Activated CD8-positive, alpha-beta T cell treated with anti-CD3 and anti-CD28 coated beads for 36 hours (primary cell): ENCODE results near the gene TYMP. TPM values are rescaled to one million over a fixed set of nuclear protein-coding genes. Genes with fewer than 3 reads are reported as not detected.

Experiments used
- ATAC-seq: fragments of 200-7000 bp; cut with Tn5 transposase; one replicate; pipeline ENCODE4 v1.10.0; 2021; ENCODE audit warnings: mild to moderate bottlenecking, moderate library complexity
- CTCF ChIA-PET: fragments of 350-600 bp; sonication (Branson Sonifier 250); formaldehyde crosslinking; loops from one replicate; lab custom pipeline; 2021; ENCODE audit warnings: antibody characterized with exemption; lab: Charles Lee
- POLR2A ChIA-PET: fragments of 350-600 bp; sonication (Branson Sonifier 250); formaldehyde crosslinking; loops from one replicate; lab custom pipeline; 2021; ENCODE audit warnings: antibody characterized with exemption; lab: Charles Lee
- DNase-seq: peaks from one replicate; pipeline ENCODE4 v3.0.0-alpha.2; 2020
- H3K27ac Mint-ChIP-seq: one replicate; pipeline ENCODE4 v1.8.0; 2021; ENCODE audit warnings: mild to moderate bottlenecking, mixed read lengths
- H3K27me3 Mint-ChIP-seq: one replicate; pipeline ENCODE4 v1.8.0; 2021; ENCODE audit warnings: mixed read lengths
- H3K36me3 Mint-ChIP-seq: one replicate; pipeline ENCODE4 v1.8.0; 2021; ENCODE audit warnings: low read depth, mixed read lengths
- H3K4me1 Mint-ChIP-seq: one replicate; pipeline ENCODE4 v1.8.0; 2021; ENCODE audit warnings: low read depth, mixed read lengths
- H3K4me3 Mint-ChIP-seq: one replicate; pipeline ENCODE4 v1.8.0; 2021; ENCODE audit warnings: mild to moderate bottlenecking, moderate library complexity, mixed read lengths
- H3K9me3 Mint-ChIP-seq: one replicate; pipeline ENCODE4 v1.8.0; 2021; ENCODE audit warnings: mixed read lengths
- intact Hi-C: fragments of 100-400 bp; cut with micrococcal nuclease; formaldehyde crosslinking; loops from one replicate; pipeline ENCODE4 v1.10.0; 2022
- total RNA-seq, 2 experiments: library from RNA; stranded (reverse); gene quantifications; one replicate each; pipeline ENCODE4 v1.2.3, GENCODE V29; 2021
- TF ChIP-seq, protein P1 (sequence below): fragments of 200-600 bp; IDR thresholded peaks from one replicate; pipeline ENCODE4 v1.8.0; 2022; ENCODE audit warnings: antibody characterized with exemption, mild to moderate bottlenecking

The TYMP gene
- total RNA-seq, 2 experiments from 2014 or later = 24.2 to 24.7 TPM

- intact Hi-C loops = no loop called here
- Mint-ChIP-seq H3K4me3 (peak overlapping the region; percentile 89), H3K4me1 (peaks cover 36% of the 10 kb centered on the region), H3K27me3 (no peaks in the 10 kb centered on the region), H3K9me3 (no peaks in the 10 kb centered on the region), H3K36me3 (peaks cover 20% of the 10 kb centered on the region), H3K27ac (peak overlapping the region; percentile 98)
- ChIA-PET POLR2A (interaction anchor here (0.9 to 2.9 kb wide), 11 partner anchors 9 to 90 kb away, joined by 3 to 20 read pairs (median 5); partner anchors contain the start of genes KLHDC7B, LMF2 and NCAPH2), CTCF (interaction anchor here (1.3 to 1.7 kb wide), 2 partner anchors 16 to 90 kb away, joined by 6 to 7 read pairs; no protein-coding TSS in a partner anchor)
- TF ChIP-seq, protein P1, sequence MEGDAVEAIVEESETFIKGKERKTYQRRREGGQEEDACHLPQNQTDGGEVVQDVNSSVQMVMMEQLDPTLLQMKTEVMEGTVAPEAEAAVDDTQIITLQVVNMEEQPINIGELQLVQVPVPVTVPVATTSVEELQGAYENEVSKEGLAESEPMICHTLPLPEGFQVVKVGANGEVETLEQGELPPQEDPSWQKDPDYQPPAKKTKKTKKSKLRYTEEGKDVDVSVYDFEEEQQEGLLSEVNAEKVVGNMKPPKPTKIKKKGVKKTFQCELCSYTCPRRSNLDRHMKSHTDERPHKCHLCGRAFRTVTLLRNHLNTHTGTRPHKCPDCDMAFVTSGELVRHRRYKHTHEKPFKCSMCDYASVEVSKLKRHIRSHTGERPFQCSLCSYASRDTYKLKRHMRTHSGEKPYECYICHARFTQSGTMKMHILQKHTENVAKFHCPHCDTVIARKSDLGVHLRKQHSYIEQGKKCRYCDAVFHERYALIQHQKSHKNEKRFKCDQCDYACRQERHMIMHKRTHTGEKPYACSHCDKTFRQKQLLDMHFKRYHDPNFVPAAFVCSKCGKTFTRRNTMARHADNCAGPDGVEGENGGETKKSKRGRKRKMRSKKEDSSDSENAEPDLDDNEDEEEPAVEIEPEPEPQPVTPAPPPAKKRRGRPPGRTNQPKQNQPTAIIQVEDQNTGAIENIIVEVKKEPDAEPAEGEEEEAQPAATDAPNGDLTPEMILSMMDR = no peak
- DNase-seq (peak; percentile 85), ATAC-seq (peak; percentile 38)
These were observed 1.7 kb upstream of the TYMP start for GRCh38 chr22:50531546-50531961.

GRCh38 chr22:50530877-50531545 lies 1.2 kb upstream of the TYMP start:
- peaks cover 20% of the 10 kb centered on the region for H3K36me3 Mint-ChIP-seq
- TF ChIP-seq, protein P1 = no peak
- no peaks in the 10 kb centered on the region for H3K9me3 Mint-ChIP-seq
- POLR2A ChIA-PET = interaction anchor here (0.6 to 2.9 kb wide), 10 partner anchors 9 to 91 kb away, joined by 3 to 20 read pairs (median 6); partner anchors contain the start of genes KLHDC7B, LMF2 and NCAPH2
- intact Hi-C loops = no loop called here
- ATAC-seq (peak; percentile 51), DNase-seq (peak; percentile 93)
- CTCF ChIA-PET = interaction anchor here (1.3 to 1.7 kb wide), 2 partner anchors 17 to 90 kb away, joined by 6 to 7 read pairs; no protein-coding TSS in a partner anchor
- H3K27ac Mint-ChIP-seq = peak overlapping the region; percentile 98
- peaks cover 36% of the 10 kb centered on the region for H3K4me1 Mint-ChIP-seq
- peak overlapping the region; percentile 89 for H3K4me3 Mint-ChIP-seq
- no peaks in the 10 kb centered on the region for H3K27me3 Mint-ChIP-seq

DNA sequence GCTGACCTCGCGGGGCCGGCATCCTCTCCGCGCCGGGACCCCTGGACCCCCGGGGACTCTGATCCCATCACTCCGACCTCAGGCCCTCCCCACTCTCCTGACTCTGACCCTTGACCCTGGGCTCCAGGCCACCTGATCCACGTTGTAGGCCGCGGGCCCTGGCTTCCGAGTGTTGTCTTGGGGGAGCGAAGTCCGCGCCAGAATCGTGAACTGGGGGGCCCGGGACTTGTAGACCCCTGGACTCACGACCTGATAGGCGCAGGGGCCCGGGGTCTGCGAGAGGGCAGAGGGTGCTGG lies 716 bp upstream of the TYMP start:
- ATAC-seq = peak; percentile 3
- DNase-seq = no peak
- peak overlapping the region; percentile 89 for H3K4me3 Mint-ChIP-seq
- ChIA-PET CTCF (no interaction called here), POLR2A (interaction anchor here (0.6 to 2.9 kb wide), 4 partner anchors 10 to 61 kb away, joined by 3 to 20 read pairs (median 8); no protein-coding TSS in a partner anchor)
- peaks cover 20% of the 10 kb centered on the region for H3K36me3 Mint-ChIP-seq
- peaks cover 36% of the 10 kb centered on the region for H3K4me1 Mint-ChIP-seq
- H3K27ac Mint-ChIP-seq = peak overlapping the region; percentile 98
- intact Hi-C loops = no loop called here
- H3K9me3 Mint-ChIP-seq = no peaks in the 10 kb centered on the region
- TF ChIP-seq, protein P1 = no peak
- no peaks in the 10 kb centered on the region for H3K27me3 Mint-ChIP-seq

- no peaks in the 10 kb centered on the region for H3K27me3 Mint-ChIP-seq
- H3K4me3 Mint-ChIP-seq = peak overlapping the region; percentile 94
- intact Hi-C loops = loop anchor here (5.0 kb wide), 1 partner anchor 53 kb away; the partner anchor contains the start of gene CHKB
- peaks cover 38% of the 10 kb centered on the region for H3K4me1 Mint-ChIP-seq
- ChIA-PET CTCF (interaction anchor here (0.9 to 2.5 kb wide), 6 partner anchors 10 to 92 kb away, joined by 3 to 13 read pairs (median 4); partner anchors contain the start of genes LMF2, NCAPH2 and SYCE3), POLR2A (interaction anchor here (1.4 to 6.7 kb wide), 6 partner anchors 9 to 91 kb away, joined by 3 to 175 read pairs (median 11); partner anchors contain the start of genes CHKB, CPT1B and KLHDC7B)
- peak overlapping the region; percentile 76 for H3K27ac Mint-ChIP-seq
- no peak for DNase-seq
- peaks cover 26% of the 10 kb centered on the region for H3K36me3 Mint-ChIP-seq
- H3K9me3 Mint-ChIP-seq = no peaks in the 10 kb centered on the region
- no peak for ATAC-seq
- TF ChIP-seq, protein P1 = no peak
These were observed 356 bp downstream of the TYMP start for GRCh38 chr22:50529416-50529896.
